Lower leg skin (tissue), 3 donors: Measurements from ENCODE around the gene GALNT4.

Source experiments
- POLR2A ChIP-seq, 2 donors: fragments of 450-650 bp; IDR thresholded peaks; one replicate each; pipeline ENCODE4 v1.6.1; 2016 to 2017; ENCODE audit warnings: antibody characterized with exemption in 2 of 2, mild to moderate bottlenecking in 1 of 2, moderate library complexity in 1 of 2
- TF ChIP-seq, protein P1 (sequence below), 3 donors: fragments of 450-650 bp; IDR thresholded peaks; one replicate each; pipeline ENCODE4 v1.5.1; 2016; ENCODE audit warnings: antibody characterized with exemption in 3 of 3, mild to moderate bottlenecking in 3 of 3, moderate library complexity in 2 of 3

DNA sequence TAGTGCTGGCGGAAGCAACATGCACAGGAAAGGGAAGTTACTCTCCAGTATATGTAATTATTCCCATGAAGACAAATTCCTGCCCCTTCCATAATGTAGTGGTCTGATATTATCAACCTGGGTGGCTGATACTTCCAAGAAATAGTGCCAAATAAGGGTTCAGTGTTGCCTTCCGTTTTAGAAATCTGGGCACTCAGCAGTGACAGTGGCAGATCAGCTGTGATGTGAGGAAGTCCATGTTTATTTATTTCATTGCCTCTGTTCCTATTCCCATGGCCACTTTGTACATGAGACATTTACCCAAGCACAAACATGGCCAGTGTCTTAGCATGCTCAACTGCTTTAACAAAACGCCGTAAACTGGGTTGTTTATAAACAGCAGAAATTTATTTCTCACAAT lies 21.6 kb upstream of the GALNT4 start:
- TF ChIP-seq, protein P1, sequence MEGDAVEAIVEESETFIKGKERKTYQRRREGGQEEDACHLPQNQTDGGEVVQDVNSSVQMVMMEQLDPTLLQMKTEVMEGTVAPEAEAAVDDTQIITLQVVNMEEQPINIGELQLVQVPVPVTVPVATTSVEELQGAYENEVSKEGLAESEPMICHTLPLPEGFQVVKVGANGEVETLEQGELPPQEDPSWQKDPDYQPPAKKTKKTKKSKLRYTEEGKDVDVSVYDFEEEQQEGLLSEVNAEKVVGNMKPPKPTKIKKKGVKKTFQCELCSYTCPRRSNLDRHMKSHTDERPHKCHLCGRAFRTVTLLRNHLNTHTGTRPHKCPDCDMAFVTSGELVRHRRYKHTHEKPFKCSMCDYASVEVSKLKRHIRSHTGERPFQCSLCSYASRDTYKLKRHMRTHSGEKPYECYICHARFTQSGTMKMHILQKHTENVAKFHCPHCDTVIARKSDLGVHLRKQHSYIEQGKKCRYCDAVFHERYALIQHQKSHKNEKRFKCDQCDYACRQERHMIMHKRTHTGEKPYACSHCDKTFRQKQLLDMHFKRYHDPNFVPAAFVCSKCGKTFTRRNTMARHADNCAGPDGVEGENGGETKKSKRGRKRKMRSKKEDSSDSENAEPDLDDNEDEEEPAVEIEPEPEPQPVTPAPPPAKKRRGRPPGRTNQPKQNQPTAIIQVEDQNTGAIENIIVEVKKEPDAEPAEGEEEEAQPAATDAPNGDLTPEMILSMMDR (IDR thresholded peaks at IDR 0.05), result no peak
- TF ChIP-seq POLR2A (IDR thresholded peaks at IDR 0.05), result no peak
